Spleen (tissue), 11 donors: ENCODE measurements around the gene FOXC1. TPM values are rescaled to one million over a fixed set of nuclear protein-coding genes. Genes with fewer than 3 reads are reported as not detected.

ENCODE experiments used
- DNase-seq: peaks from one replicate; pipeline ENCODE4 v3.0.0-alpha.2; 2020
- H3K27ac ChIP-seq, 8 donors: fragments of 200-600 bp; sonication (generic) in 7 of 8; 1 replicate in 4 of 8; 2 replicates in 4 of 8; pipeline versions ENCODE4 v1.5.0 to v1.8.0; 2016 to 2021; ENCODE audit warnings: inconsistent platforms in 4 of 8, mild to moderate bottlenecking in 4 of 8, moderate library complexity in 1 of 8
- H3K27me3 ChIP-seq, 7 donors: fragments of 200-600 bp; sonication (generic) in 6 of 7; replicated peaks in 1 of 7; 1 replicate in 4 of 7; 2 replicates in 3 of 7; pipeline versions ENCODE4 v1.5.0 to v1.8.0; 2016 to 2021; ENCODE audit warnings: inconsistent platforms in 3 of 7, mild to moderate bottlenecking in 1 of 7
- H3K36me3 ChIP-seq, 6 donors: fragments of 200-600 bp; sonication (generic) in 5 of 6; 1 replicate in 4 of 6; 2 replicates in 2 of 6; pipeline versions ENCODE4 v1.5.0 to v1.8.0; 2016 to 2021; ENCODE audit warnings: inconsistent platforms in 2 of 6
- H3K4me1 ChIP-seq, 6 donors: fragments of 200-600 bp; sonication (generic) in 5 of 6; 1 replicate in 3 of 6; 2 replicates in 3 of 6; pipeline versions ENCODE4 v1.5.0 to v1.8.0; 2016 to 2021; ENCODE audit warnings: inconsistent platforms in 3 of 6
- H3K4me3 ChIP-seq, 8 donors: fragments of 200-600 bp; sonication (generic) in 7 of 8; 1 replicate in 4 of 8; 2 replicates in 4 of 8; pipeline versions ENCODE4 v1.5.0 to v1.8.0; 2016 to 2021; ENCODE audit warnings: inconsistent platforms in 4 of 8, mild to moderate bottlenecking in 4 of 8, moderate library complexity in 2 of 8
- H3K9me3 ChIP-seq, 8 donors: fragments of 200-600 bp; sonication (generic) in 7 of 8; 1 replicate in 4 of 8; 2 replicates in 4 of 8; pipeline versions ENCODE4 v1.5.0 to v1.8.0; 2016 to 2021; ENCODE audit warnings: inconsistent platforms in 4 of 8
- CTCF ChIP-seq, 11 experiments: fragments of 200-600 bp in 7 of 11; fragments of 450-650 bp in 4 of 11; sonication (generic) in 4 of 11; IDR thresholded peaks in 8 of 11; conservative IDR thresholded peaks in 3 of 11; 1 replicate in 7 of 11; 2 replicates in 4 of 11; pipeline versions ENCODE4 v1.4.0 to v1.8.0; 2016 to 2021; ENCODE audit warnings: antibody characterized with exemption in 11 of 11, inconsistent platforms in 4 of 11, mild to moderate bottlenecking in 1 of 11
- POLR2A ChIP-seq, 3 donors: fragments of 450-650 bp; IDR thresholded peaks; one replicate each; pipeline ENCODE4 v1.5.1; 2017; ENCODE audit warnings: antibody characterized with exemption in 3 of 3, mild to moderate bottlenecking in 1 of 3
- POLR2AphosphoS5 ChIP-seq, 3 donors: sonication (generic); formaldehyde crosslinking; IDR thresholded peaks; one replicate each; pipeline ENCODE4 v1.5.1; 2017; ENCODE audit warnings: antibody characterized with exemption in 3 of 3
- WGBS, 5 donors: extraction: QIAGEN DNeasy Blood & Tissue Kit in 3 of 5; methylation state at CpG; one replicate each; pipeline versions ENCODE4 v1.1.5 to v1.1.7; 2013 to 2018; 5-methylcytosine and 5-hydroxymethylcytosine counted together
- intact Hi-C: fragments of 100-400 bp; cut with DNase I; formaldehyde crosslinking; loops from one replicate; pipeline ENCODE4 v1.15.0; 2023; ENCODE audit warnings: low total_unique reads
- polyA plus RNA-seq, 3 donors: library from polyadenylated mRNA; stranded (reverse); fragments of 200-250 nt; gene quantifications; one replicate each; pipeline ENCODE4 v1.2.1, GENCODE V29; 2013
- total RNA-seq, 7 donors: library from RNA; depleted of rRNA in 3 of 7; stranded (reverse); fragments of >200 nt in 3 of 7; fragmentation: NEBNext Ultra II Directional in 4 of 7; extraction: Animal tissue kit (Norgen Biotek cat#: 25700) in 4 of 7; gene quantifications; one replicate each; pipeline versions ENCODE4 v1.1.0 to v1.2.1, GENCODE V29; 2016 to 2021
- donor health status: healthy with polysubstance abuse.
- donor health status: DM: no; HTN: no; CAD: no; lungs with moderate emphysema.
- donor health status: DM: no; HTN: no; CAD: no.
- donor health status: Bipolar disorder and iron deficiency.
- donor health status: healthy.
- donor health status: DM: no; HTN: no; CAD: no.
- donor health status: DM: yes; HTN: yes; CAD: no.

Gene FOXC1
- total and polyA plus RNA-seq, 10 donors, result 0.20 to 1.1 (median 0.55) TPM

- H3K4me3 ChIP-seq, result peak overlapping the region in 5 of 8 donors; percentile 6 to 55 (median 17)
- peaks cover 15 to 62% (median 46%) of the 10 kb centered on the region in 6 donors for H3K4me1 ChIP-seq
- H3K9me3 ChIP-seq, result peaks cover 0 to 18% (median 0%) of the 10 kb centered on the region in 8 donors
- H3K27me3 ChIP-seq, result peaks cover 7 to 100% (median 89%) of the 10 kb centered on the region in 7 donors
- DNase-seq, result no peak
- intact Hi-C loops, result no loop called here
- WGBS, 5 donors, result 7 to 22% (median 8%) methylated on average over 31 to 60 of the region's 60 CpGs
- TF ChIP-seq CTCF (IDR thresholded peaks at IDR 0.05 in 8 of 11, conservative IDR thresholded peaks at IDR 0.05 in 3 of 11) (no peak), POLR2AphosphoS5 (IDR thresholded peaks at IDR 0.05) (no peak)
- H3K36me3 ChIP-seq, result no peaks in the 10 kb centered on the region
- H3K27ac ChIP-seq, result no peak overlapping the region
Observed at GRCh38 chr6:1613688-1614447, 4.2 kb downstream of the FOXC1 start.

- WGBS, 5 donors, result 4 to 10% (median 6%) methylated on average over 29 to 85 of the region's 85 CpGs
- DNase-seq, result no peak
- Histone ChIP-seq H3K27me3 (peaks cover 4 to 100% (median 91%) of the 10 kb centered on the region in 7 donors), H3K27ac (no peak overlapping the region), H3K9me3 (peaks cover 0 to 18% (median 0%) of the 10 kb centered on the region in 8 donors), H3K4me1 (peaks cover 15 to 60% (median 44%) of the 10 kb centered on the region in 6 donors), H3K4me3 (peak overlapping the region in 5 of 8 donors; percentile 6 to 55 (median 17)), H3K36me3 (no peaks in the 10 kb centered on the region)
- no peak for TF ChIP-seq POLR2AphosphoS5 (IDR thresholded peaks at IDR 0.05)
- TF ChIP-seq POLR2A (IDR thresholded peaks at IDR 0.05), result no peak
- TF ChIP-seq CTCF (IDR thresholded peaks at IDR 0.05 in 8 of 11, conservative IDR thresholded peaks at IDR 0.05 in 3 of 11), result no peak
- intact Hi-C loops, result no loop called here
Observed at GRCh38 chr6:1614448-1615150, 4.9 kb downstream of the FOXC1 start.

GRCh38 chr6:1615151-1615852, 5.6 kb downstream of the FOXC1 start:
- Histone ChIP-seq H3K27me3 (peaks cover 4 to 100% (median 97%) of the 10 kb centered on the region in 7 donors), H3K27ac (no peak overlapping the region)

More at GRCh38 chr6:1615151-1615852, 5.6 kb downstream of the FOXC1 start:
- Histone ChIP-seq H3K4me3 (peak overlapping the region in 3 of 8 donors; percentile 17 to 55 (median 24)), H3K4me1 (peaks cover 20 to 62% (median 49%) of the 10 kb centered on the region in 6 donors), H3K36me3 (no peaks in the 10 kb centered on the region), H3K9me3 (peaks cover 0 to 18% (median 0%) of the 10 kb centered on the region in 8 donors)
- intact Hi-C loops, result no loop called here
- no peak for DNase-seq
- no peak for TF ChIP-seq CTCF (IDR thresholded peaks at IDR 0.05 in 8 of 11, conservative IDR thresholded peaks at IDR 0.05 in 3 of 11)
- TF ChIP-seq POLR2AphosphoS5 (IDR thresholded peaks at IDR 0.05), result no peak
- no peak for TF ChIP-seq POLR2A (IDR thresholded peaks at IDR 0.05)
- 44 to 75% (median 58%) methylated on average over 14 to 50 of the region's 50 CpGs for WGBS, 5 donors
